Putamen (tissue), 1 donor: ENCODE data around the gene SEMA3F.
A peak's percentile ranks its signal among the peaks of the same experiment; 100 is the strongest.
"Not testable (repeated sequence)": the region's sequence is repeated elsewhere in the genome, so short reads cannot be mapped to it uniquely, and the experiment has no call there.

Experiments
- DNase-seq: peaks from one replicate; pipeline ENCODE4 v3.0.0-alpha.2; 2016; ENCODE audit warnings: low spot score

SEMA3F gene

DNA sequence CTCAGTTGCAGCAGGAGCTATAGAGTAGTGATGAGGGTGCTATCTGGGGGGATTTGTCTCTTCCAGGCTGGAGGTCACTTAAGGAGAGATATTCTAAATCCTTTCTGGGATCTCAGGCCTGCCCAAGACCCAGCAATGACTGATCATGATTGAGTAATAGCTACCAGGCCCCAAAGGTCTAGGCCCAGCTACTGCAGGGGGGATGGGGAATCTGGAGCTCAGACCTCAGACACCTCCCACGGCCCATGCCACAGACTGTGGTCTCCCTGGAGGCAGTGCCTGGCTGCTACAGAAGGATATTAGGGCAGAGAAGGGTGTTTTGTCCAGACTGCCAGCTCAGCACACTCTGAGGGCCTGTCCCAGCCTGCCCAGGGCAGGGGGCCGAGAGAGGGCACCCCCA lies 56.8 kb downstream of the SEMA3F start:
- DNase-seq, result no peak

DNA sequence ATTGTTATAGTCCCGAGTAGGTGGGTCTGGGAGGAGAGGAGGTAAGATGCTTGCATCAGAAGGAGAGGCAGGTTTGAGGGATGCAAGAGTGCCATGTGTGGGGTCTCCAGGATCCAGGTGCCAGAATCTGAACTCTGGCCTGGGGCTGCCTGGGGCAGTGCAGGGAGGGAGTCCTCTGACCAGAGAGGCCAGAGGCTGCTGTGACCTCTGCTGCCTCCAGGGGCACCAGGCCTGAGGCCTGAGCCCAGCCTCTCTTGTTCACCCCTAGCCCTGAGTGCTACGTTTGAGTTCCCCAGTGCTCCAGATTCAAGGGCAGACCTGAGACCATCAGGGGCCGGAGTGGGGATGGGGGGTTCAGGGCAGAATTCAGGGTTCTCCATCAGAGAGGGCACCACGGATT lies 57.4 kb downstream of the SEMA3F start:
- DNase-seq, result no peak

DNA sequence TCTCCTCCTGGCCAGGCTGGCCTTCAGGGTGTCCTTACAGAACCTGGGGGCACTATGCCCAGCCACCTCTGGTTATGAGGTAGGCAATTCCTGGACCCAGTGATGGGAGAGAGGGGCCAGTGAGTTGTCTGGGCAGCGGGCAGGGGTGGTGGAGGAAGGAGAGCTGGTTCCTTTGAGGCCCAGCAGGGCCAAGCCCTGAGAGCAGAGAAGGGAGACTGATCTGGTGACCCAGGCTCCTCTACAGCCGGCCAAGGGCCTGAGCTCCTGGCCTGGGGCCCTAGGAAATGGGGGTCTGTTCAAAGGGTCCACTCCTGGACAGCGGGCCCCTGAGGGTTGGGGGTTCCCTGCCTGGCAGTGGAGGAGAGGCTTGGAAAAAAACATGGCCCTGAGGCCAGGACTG lies 57.8 kb downstream of the SEMA3F start:
- no peak for DNase-seq

DNA sequence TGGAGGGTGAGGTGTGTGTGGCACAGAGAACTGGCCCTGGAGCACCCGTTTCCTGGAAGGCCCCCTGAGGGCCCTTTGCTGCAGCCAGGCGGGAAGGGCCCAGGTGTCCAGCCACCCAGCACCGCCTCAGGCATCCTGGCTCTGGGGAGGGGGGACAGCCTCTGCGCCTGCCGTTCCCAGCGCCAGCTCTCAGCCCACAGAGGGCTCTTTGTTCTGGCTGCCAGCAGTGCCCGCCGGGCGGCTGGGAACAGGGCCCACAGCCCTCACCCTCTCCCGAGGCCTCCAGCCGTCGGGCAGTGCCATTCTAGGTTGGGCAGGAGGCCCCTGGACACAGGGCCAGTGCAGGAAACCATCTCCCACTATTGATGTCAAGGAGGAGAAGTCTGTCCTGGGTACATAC lies 58.2 kb downstream of the SEMA3F start:
- DNase-seq, result peak; percentile 92

DNA sequence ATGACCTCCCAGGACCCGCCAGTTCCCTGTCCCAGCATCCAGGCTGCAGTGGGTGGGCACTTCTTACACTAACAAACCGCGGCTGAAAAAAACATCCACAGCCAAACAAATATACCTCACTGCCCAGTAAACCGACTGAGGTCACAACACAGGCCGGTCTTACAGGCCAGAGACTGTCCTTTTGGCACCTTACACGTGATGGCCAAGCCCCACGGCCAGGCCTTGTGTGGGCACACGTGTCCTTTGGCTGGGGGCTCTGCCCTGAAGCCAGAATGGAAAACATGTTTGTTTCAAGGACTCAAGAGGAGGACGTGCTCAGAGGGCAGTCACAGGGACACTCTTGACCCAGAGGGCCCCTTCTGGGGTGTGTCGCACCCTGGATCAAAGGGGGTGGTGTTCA lies 59.7 kb downstream of the SEMA3F start:
- no peak for DNase-seq

DNA sequence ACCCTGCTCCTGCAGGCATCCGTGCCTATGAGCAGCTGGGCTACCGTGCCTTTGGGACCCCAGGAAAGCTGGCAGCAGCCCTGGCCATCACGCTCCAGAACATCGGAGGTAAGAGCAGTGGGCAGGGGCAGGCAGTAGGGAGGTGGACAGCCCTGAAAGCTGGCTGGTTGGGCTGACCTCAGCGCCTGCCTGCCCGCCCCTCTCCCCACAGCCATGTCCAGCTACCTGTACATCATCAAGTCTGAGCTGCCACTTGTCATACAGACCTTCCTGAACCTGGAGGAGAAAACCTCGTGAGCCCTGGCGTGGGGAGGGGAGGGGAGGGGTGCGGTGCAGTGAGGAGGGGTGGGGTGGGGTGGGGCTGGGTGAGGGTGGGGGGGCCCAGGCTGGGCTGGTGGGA lies 60.4 kb downstream of the SEMA3F start:
- DNase-seq, result no peak

DNA sequence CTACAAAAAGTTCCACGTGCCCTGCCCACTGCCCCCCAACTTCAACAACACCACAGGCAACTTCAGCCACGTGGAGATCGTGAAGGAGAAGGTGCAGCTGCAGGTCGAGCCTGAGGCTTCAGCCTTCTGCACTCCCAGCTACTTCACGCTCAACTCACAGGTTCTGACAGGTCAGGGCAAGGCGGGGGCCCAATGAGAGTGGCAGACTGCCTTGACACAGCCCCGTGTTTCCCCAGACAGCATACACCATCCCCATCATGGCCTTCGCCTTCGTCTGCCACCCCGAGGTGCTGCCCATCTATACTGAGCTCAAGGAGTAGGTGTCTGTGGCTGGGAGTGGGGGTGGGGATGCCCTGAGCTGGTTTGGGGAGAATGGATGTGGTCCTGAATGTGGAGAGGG lies 62.6 kb downstream of the SEMA3F start:
- no peak for DNase-seq

DNA sequence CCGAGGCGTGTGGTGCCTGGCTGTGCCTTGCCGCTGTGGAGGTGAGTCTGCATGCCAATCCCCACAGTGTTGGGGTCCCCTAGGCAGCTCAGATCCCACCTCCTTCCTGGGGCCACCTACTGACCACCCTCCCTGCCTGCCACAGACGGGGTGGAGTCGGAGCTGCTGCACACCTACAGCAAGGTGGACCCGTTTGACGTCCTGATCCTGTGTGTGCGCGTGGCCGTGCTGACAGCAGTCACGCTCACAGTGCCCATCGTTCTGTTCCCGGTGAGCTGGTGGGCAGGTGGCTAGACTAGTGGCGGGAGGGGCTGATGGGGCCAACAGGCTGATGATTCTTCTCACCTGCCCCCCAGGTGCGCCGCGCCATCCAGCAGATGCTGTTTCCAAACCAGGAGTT lies 63.3 kb downstream of the SEMA3F start:
- DNase-seq, result no peak

DNA sequence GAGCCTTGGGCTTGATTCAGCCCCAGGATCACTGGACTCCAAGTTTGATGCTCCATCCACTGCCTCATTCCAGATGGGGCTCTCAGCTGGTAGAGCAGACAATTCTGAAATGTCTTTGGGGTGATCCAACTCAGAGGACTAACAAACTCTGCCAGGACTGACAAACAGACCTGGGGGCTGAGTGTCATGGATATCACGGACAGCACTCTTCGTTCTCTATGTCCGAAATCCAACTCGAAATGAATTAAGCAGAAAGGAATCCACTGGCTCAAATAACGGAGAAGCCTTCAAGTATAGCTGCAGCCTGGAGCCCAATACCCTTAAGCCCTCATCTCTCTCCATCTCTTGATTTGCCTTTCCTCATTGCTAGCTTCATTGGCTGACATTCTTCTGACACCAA lies 64.2 kb downstream of the SEMA3F start:
- no peak for DNase-seq

DNA sequence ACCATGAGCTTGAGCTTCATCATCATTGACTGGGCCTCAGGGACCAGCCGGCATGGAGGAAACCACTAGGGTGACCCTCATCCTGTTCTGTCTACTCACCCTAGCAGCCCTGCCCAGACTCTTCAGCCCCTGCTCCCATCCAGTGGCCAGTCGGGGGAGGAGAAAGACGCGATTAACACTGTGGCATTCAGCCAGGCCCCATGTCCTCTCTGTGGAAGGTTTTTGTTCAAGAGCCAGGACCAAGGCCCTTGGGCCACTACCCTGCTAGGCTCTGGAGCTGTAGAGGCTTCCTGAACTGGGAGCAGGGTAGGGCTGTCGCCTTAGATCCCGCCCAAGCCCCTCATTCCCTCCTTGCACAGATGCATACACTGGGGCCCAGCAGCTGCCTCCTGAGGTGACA lies 65.0 kb downstream of the SEMA3F start:
- no peak for DNase-seq

DNA sequence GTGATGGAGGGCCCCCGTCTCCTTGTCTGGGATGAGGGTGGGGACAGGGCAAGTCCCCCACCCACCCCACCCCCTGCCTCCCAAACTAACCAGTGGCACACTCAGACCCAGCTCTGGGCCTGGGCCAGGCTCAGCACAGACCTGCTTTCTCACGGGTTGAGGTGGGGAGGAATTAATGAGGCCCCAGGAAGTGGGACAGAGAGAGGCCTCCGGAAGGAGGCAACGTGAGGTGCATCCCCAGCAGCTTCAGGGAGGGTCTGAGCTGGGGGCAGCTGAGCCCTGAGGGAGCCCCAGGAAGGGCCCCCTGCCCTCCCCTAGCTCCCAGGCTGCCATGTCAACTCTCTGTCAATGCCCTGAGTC lies 65.9 kb downstream of the SEMA3F start:
- no peak for DNase-seq

DNA sequence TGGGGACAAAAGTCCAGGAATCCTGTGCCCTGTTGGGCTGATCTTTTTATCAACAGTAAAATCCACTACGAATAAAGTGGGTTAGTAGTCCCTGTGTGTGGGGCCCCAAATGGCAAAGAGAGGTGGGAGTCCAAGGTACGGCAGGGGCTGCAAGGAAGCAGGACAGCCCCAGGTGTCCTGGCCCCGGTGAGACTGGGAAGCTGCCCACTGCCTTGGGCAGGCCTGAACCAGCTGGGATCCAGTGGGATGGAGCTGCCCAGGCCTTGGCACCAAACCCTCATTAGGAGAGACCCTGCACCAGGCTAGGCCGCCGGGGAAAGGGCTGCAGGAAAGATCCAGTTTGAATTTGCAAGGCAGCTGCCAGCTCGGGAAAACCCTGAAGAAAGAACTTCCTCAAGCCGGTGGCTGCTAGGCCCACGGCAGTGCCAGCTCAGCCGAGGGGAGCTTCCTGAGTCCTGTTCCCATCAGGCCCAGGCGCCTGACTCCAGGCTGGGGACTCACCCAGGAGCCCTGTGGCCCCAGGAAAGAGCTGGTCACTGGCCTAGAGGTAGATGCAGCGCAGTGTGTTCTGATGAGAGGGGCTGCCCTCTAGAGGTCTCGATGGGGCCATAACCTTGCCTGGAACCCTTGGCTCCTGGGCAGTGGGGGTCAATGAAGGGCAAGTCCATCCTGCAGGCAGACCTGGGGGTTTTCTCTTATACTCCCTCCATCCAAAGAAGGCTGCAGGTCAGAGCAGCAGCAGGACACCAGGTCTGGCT lies 66.5 kb downstream of the SEMA3F start:
- no peak for DNase-seq

DNA sequence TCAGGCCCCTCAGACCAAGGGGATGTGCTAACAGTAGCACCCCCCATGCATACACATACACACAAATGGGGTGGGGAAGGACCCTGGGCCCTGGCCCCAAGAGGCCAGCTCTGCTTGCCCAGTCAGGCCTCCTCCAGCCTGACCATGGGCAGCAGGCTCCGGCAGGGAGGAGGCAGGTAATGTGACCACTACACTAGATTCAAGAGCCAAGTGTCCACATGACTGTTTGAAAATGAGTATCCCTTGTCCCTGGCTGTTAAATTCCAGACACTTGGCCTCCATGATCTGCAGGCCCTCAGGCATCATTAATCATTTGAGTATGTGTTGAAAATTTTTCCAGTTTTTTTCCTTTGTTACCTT lies 67.0 kb downstream of the SEMA3F start:
- DNase-seq, result no peak

DNA sequence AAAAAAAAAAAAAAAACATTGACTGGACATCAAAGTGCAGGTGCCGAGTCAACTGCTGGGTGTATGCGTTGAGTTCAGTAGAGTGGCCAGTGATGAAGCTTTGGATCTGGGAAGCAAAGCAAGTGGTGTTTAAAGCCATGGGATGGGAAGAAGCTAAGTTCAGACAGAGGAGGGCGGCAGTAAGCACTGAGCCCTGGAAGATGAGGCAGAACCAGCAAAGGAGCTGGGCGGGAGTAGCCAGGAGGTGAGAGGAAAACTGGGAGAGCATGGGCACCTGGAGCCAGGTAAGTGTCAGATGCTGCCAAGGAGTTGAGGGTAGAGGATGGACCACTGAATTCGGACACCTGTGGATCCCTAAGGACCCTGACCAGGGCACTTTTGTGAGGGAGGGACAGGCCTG lies 69.5 kb downstream of the SEMA3F start:
- DNase-seq, result no peak

DNA sequence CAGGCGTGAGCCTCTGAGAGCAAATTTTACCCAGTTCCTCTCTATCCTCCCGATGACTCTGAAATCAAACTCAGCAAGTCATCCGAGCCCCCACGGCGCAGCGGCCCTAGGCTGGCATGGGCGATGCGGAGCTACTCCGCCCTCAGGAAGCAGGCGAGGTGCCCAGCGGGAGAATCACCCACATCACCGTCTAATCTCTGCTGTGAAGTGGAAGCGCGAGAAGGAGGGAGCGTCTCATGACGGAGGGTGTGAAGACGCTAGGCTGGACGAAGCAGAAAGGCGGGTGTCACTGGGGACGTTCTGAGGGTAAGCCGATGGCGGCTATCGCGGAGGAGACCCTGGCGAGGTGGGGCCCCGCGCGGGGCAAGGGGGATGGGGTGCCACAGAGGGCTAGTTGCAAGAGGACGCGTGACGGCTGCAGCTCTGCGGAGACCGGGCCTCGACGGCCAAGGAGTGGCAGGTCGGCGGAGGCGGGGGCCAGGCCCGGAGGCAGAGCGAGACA lies 71.8 kb downstream of the SEMA3F start:
- no peak for DNase-seq

DNA sequence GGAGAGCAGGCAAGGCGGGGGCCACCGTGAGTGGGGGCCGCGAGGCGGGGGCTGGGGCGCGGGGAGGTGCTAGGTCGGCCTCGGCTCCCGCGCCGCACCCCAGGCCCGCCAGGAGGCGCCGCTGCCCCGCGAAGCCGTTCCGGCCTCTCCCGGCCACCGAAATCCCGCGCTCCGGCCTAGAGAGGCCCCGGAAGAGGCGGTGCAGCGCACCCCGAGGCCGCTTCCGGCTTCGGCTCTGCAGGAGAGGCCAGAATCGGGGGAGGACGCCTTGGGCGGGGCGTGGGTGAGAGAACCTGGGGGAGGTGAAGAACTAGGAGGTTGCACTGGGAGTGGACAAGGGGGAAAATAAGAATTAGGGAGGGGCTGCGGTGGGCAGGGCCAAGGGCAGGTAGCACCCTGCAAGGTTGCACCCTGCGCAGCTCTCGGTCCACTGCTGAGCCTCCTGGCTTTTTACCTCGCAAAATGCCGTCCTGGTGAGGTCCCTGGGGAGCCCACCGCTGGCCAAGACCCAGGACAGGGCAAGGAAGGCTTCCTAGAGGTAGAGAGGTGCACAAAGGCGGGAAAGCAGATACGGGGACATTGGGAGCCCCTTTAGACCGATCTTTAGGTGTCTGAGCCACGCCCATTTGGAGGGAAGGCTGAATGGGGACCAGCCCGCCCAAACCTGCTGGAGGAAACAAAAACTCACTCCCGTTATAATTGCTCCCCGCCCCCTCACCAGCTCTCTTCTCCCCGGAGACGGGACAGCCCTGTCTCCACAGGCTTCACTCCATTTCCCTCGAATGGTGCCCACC lies 72.5 kb downstream of the SEMA3F start:
- peak; percentile 90 for DNase-seq

DNA sequence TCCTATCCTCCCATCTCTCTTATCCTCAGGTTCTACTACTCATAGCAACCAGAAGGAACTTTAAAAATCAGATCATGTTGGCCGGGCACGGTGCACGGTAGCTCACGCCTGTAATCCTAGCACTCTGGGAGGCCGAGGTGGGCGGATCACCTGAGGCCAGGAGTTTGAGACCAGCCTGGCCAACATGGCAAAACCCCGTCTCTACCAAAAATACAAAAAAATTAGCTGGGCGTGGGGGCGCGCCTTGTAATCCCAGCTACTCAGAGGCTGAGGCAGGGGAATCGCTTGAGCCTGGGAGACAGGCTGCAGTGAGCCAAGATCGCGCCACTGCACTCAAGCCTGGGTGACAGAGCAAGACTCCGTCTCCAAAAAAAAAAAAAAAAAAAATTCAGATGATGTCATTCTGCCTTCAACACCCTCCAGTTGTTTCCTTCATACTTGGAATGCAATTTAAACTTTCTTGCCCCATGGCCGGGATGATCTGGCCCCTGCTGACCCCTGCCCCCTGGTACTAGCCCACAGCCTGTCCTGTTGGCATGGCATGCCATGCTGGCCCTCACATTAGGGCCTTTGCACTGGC lies 73.2 kb downstream of the SEMA3F start:
- DNase-seq, result not testable (repeated sequence)

DNA sequence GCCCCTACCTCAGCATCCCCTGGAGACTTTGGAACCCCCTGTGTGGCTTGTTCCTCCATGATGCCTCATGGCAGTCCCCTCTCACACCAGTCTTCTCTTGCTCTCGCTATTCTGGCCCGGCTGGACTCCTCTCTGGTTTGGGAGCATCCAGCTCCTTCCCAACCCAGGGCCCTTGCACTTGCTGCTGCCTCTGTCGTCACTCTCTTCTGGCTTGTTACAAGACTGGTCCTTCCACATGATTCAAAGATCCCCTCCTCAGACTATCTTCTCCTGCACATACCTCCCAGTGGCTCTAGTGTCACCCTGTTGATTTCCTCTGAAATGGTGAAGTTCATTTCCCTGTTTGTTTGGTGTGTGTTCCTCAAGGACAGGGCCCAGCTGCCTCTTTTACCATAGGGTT lies 74.4 kb downstream of the SEMA3F start:
- DNase-seq, result no peak

DNA sequence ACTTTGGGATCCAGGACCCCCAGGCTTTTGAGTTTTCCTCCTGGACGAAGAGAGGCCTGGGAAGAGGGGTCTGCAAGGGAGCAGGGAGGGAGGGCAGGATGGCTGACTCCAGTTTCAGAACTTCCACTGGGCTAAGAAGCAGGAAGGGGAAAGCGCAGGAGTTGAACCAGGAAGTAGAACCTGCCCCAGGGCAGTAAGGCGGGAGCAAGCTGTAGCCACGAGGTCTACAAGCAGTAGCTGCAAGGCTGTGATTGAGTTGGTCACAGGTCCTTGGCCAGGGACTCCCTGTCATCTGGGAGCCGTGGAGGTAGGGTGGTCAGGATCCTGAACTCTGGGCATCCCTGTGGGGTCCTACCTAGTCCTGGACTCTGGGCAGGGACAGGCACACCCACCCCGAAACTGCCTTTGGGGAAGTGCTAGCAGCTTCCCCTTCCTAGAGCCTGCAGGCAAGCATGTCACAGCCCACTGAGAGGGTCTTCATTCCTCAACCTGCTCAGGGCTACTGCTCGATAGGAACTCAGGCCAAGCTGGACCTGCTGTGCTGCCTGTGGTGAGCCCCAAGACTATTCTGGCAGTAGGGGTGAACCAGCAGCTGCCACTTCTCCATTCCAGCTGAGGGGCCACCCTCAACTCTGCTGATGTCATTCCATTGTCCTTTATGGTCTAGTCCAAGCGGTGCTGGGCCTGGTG lies 75.1 kb downstream of the SEMA3F start:
- no peak for DNase-seq

DNA sequence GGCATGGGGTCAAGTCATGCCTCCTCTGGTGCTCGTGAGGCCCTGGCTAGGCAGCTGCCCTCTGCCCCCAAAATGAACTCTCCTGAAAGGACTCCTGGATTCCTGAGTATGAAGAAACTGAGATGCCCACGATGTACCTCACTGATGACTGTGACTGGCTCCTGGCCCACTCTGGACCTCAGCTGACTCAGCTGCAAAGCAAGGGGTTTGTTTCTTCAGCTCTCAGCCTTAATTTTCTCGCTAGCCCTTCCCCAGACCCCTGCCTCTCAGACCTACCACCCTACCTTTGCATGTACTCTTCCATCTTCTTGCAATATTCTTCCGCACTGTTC lies 75.6 kb downstream of the SEMA3F start:
- DNase-seq, result no peak

DNA sequence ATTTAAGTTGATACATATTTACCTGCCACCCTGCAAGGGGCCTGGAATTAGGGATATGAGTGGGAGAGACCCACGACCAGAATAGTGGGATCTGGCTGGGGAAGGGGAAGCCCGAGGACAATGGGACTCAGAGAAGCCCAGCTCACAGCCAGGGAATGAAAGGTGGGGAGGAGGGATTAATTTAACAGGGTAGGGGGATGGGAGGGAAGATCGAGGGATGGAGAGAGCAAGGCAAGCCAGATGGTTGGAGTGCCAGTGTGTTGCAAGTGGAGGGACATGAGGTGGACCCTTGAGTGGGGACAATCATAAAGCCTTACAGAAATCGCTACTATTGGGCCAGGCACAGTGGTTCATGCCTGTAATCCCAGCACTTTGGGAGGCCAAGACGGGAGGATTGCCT lies 76.5 kb downstream of the SEMA3F start:
- no peak for DNase-seq

DNA sequence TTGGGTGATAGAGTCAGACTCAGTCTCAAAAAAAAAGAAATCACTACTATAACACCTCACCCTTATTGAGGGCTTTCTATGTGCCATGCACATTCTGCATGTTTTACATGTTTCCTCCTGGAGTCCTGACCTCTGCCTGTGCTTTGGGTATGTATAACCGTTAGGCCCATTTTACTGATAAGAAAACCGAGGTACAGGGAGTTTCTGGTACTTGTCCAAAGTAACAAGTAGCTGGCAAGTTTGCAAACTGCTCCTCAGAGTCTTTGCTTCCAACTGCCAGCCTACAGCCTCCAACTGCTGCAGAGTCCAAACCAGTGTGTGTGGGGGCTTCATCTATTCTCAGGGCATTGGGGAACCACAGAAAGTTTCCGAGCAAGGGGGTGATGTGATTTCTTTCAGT lies 77.2 kb downstream of the SEMA3F start:
- DNase-seq, result no peak

DNA sequence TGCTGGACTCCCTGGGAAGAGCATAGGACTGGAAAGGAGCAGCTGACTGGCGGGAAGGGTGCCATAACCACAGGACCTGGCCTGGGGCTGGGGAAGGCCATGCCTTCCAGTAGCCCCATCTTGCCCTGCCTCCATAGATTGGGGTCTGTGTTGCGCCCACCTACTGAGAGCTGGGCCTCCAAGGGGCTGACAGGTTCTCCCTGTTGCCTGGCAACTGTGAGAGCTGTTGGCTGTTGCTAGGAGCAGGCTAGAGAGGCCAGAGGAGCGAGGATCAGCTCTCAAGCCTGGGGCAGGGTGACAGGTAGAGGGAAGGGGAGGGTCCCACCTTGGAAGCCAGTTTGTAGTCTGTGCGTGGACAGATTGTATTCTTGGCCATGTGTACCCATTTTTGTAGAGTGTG lies 78.1 kb downstream of the SEMA3F start:
- DNase-seq, result no peak
